WERI-Rb-1 (cell line): ENCODE results near the gene SMIM12.

Source experiments
- DNase-seq: peaks from one replicate; pipeline ENCODE4 v3.0.0-alpha.2; 2020
- H3K27ac ChIP-seq: fragments of 250-450 bp; sonication (Bioruptor Pico); 2 replicates; pipeline ENCODE4 v1.5.1; 2020; ENCODE audit warnings: mild to moderate bottlenecking, moderate library complexity
- H3K27me3 ChIP-seq: fragments of 250-450 bp; sonication (Bioruptor Pico); 2 replicates; pipeline ENCODE4 v1.5.1; 2021; ENCODE audit warnings: mild to moderate bottlenecking, low read depth, moderate library complexity; ENCODE audit not compliant: insufficient read depth, severe bottlenecking
- H3K36me3 ChIP-seq: fragments of 250-450 bp; sonication (Bioruptor Pico); 2 replicates; pipeline ENCODE4 v1.5.1; 2020; ENCODE audit warnings: mild to moderate bottlenecking, moderate library complexity
- H3K4me3 ChIP-seq: 2 replicates; pipeline ENCODE4 v1.5.1; 2011; ENCODE audit warnings: low read depth, mild to moderate bottlenecking, control low read depth, low read length
- H3K9me3 ChIP-seq: fragments of 250-450 bp; sonication (Bioruptor Pico); 2 replicates; pipeline ENCODE4 v1.5.1; 2021; ENCODE audit warnings: mild to moderate bottlenecking, moderate library complexity; ENCODE audit not compliant: severe bottlenecking
- CTCF ChIP-seq: IDR thresholded peaks from 2 replicates; pipeline ENCODE4 v1.5.1; 2011; ENCODE audit warnings: low read depth, mild to moderate bottlenecking, control low read depth, inconsistent platforms, low read length

The SMIM12 gene

GRCh38 chr1:34850382-34850781, 9.2 kb downstream of the SMIM12 start:
- H3K27ac ChIP-seq = no peak overlapping the region
- H3K4me3 ChIP-seq = no peak overlapping the region
- TF ChIP-seq CTCF = no peak
- no peak for DNase-seq
- no peaks in the 10 kb centered on the region for H3K27me3 ChIP-seq
- peaks cover 24% of the 10 kb centered on the region for H3K36me3 ChIP-seq
- H3K9me3 ChIP-seq = no peaks in the 10 kb centered on the region

- no peak overlapping the region for H3K27ac ChIP-seq
- H3K36me3 ChIP-seq = no peaks in the 10 kb centered on the region
- H3K9me3 ChIP-seq = no peaks in the 10 kb centered on the region
- TF ChIP-seq CTCF = no peak
- no peaks in the 10 kb centered on the region for H3K27me3 ChIP-seq
- DNase-seq = no peak
- H3K4me3 ChIP-seq = no peak overlapping the region
Observed at GRCh38 chr1:34847094-34847493, 12.5 kb downstream of the SMIM12 start.

- no peak overlapping the region for H3K27ac ChIP-seq
- H3K36me3 ChIP-seq = no peaks in the 10 kb centered on the region
- DNase-seq = no peak
- no peaks in the 10 kb centered on the region for H3K9me3 ChIP-seq
- no peaks in the 10 kb centered on the region for H3K27me3 ChIP-seq
- no peak for TF ChIP-seq CTCF
- H3K4me3 ChIP-seq = no peak overlapping the region
Observed at GRCh38 chr1:34846265-34846664, 13.3 kb downstream of the SMIM12 start.

GRCh38 chr1:34845131-34845901, 14.2 kb downstream of the SMIM12 start:
- H3K4me3 ChIP-seq = no peak overlapping the region
- TF ChIP-seq CTCF = no peak
- H3K36me3 ChIP-seq = no peaks in the 10 kb centered on the region
- H3K27ac ChIP-seq = no peak overlapping the region
- H3K9me3 ChIP-seq = no peaks in the 10 kb centered on the region
- no peaks in the 10 kb centered on the region for H3K27me3 ChIP-seq
- DNase-seq = no peak

GRCh38 chr1:34844252-34844634, 15.3 kb downstream of the SMIM12 start:
- no peaks in the 10 kb centered on the region for H3K27me3 ChIP-seq
- TF ChIP-seq CTCF = no peak
- no peak overlapping the region for H3K4me3 ChIP-seq
- no peak for DNase-seq
- H3K27ac ChIP-seq = no peak overlapping the region
- no peaks in the 10 kb centered on the region for H3K36me3 ChIP-seq
- no peaks in the 10 kb centered on the region for H3K9me3 ChIP-seq
